WTC11 (cell line): ENCODE results near the gene CLEC3B.

Experiments used
- CTCF ChIP-seq: fragments of 200-600 bp; IDR thresholded peaks from 2 replicates; pipeline ENCODE4 v1.8.0; 2022; ENCODE audit warnings: antibody characterized with exemption
- E2F5 ChIP-seq: sonication (generic); formaldehyde crosslinking; IDR thresholded peaks from 2 replicates; pipeline ENCODE4 v1.8.1; 2022; ENCODE audit warnings: mild to moderate bottlenecking, moderate library complexity, missing genetic modification reagents
- EMX1 ChIP-seq: fragments of 250-450 bp; sonication (Bioruptor Pico); IDR thresholded peaks from 2 replicates; pipeline ENCODE4 v1.8.0; 2021; ENCODE audit warnings: mild to moderate bottlenecking
- FOXJ3 ChIP-seq: sonication (generic); formaldehyde crosslinking; IDR thresholded peaks from 2 replicates; pipeline ENCODE4 v1.9.0; 2021; ENCODE audit warnings: missing genetic modification reagents, mild to moderate bottlenecking, borderline replicate concordance
- PRDM15 ChIP-seq: sonication (generic); formaldehyde crosslinking; IDR thresholded peaks from 2 replicates; pipeline ENCODE4 v1.8.0; 2022; ENCODE audit warnings: missing genetic modification reagents
- TCF7 ChIP-seq: sonication (generic); formaldehyde crosslinking; IDR thresholded peaks from 2 replicates; pipeline ENCODE4 v1.8.0; 2022; ENCODE audit warnings: mild to moderate bottlenecking, low read depth, missing genetic modification reagents, moderate library complexity
- USF2 ChIP-seq: sonication (generic); formaldehyde crosslinking; IDR thresholded peaks from 2 replicates; pipeline ENCODE4 v1.8.1; 2023; ENCODE audit warnings: mild to moderate bottlenecking, missing genetic modification reagents, moderate library complexity

- TF ChIP-seq CTCF (no peak), TCF7 (CRISPR knock-in tag) (no peak), USF2 (CRISPR knock-in tag) (no peak), E2F5 (CRISPR knock-in tag) (no peak), FOXJ3 (no peak), EMX1 (CRISPR knock-in tag) (no peak), PRDM15 (CRISPR knock-in tag) (no peak)
These were observed 16.1 kb downstream of the CLEC3B start for GRCh38 chr3:45042162-45042561.
